K562 (cell line): Measurements from ENCODE around the gene FGF14. TPM values are rescaled to one million over a fixed set of nuclear protein-coding genes. Genes with fewer than 3 reads are reported as not detected.

Experiments
- ATAC-seq: fragments of 200-7000 bp; cut with Tn5 transposase; 3 replicates; pipeline ENCODE4 v1.9.1; 2020; ENCODE audit warnings: moderate library complexity
- BruUV-seq: library from RNA; stranded (reverse); fragments of 400-500 nt; replicated peaks from 2 replicates; lab custom pipeline; 2021; lab: Mats Ljungman, UMichigan
- CTCF ChIA-PET: fragments of 300-600 bp; formaldehyde crosslinking; extraction: SDS; loops from one replicate; lab custom pipeline; 2021; ENCODE audit warnings: low intra/inter-chr PET ratio; lab: Yijun Ruan, JAX
- POLR2A ChIA-PET: fragments of 300-600, 350-650 bp; sonication (Branson Sonifier 250); formaldehyde crosslinking; extraction: SDS; loops from one replicate; lab custom pipeline; 2021; ENCODE audit warnings: antibody characterized with exemption, inconsistent platforms; lab: Yijun Ruan, JAX
- DNase-seq, 4 experiments: peaks; one replicate each; pipeline versions ENCODE4 v3.0.0 to v3.0.0-alpha.2; 2011 to 2018; ENCODE audit warnings: low spot score in 3 of 4, mixed read lengths in 3 of 4; ENCODE audit errors: extremely low read depth in 1 of 4
- FAIRE-seq: peaks from 2 replicates; lab custom pipeline; 2011; peaks lifted over from hg19 to GRCh38; lab: Jason Lieb, UNC
- H2AFZ ChIP-seq: 2 replicates; pipeline ENCODE4 v1.6.0; 2011; ENCODE audit warnings: low read depth, low read length, control low read depth, inconsistent platforms
- H3K27ac ChIP-seq: fragments of 200-600 bp; 3 replicates; pipeline ENCODE4 v1.8.0; 2011; ENCODE audit warnings: low read depth, mild to moderate bottlenecking, control low read depth, inconsistent platforms, low read length, moderate library complexity, mixed read lengths; ENCODE audit errors: extremely low read depth
- H3K27me3 ChIP-seq, 2 experiments: fragments of 300-600 bp in 1 of 2; 2 replicates in 1 of 2; 3 replicates in 1 of 2; pipeline versions ENCODE4 v1.6.0 to v1.8.0; 2011; ENCODE audit warnings: inconsistent platforms in 2 of 2, low read length in 2 of 2, mild to moderate bottlenecking in 1 of 2, mixed read lengths in 1 of 2, moderate library complexity in 1 of 2; ENCODE audit not compliant: control insufficient read depth in 2 of 2, insufficient read depth in 2 of 2
- H3K36me3 ChIP-seq: fragments of 300-600 bp; 3 replicates; pipeline ENCODE4 v1.8.0; 2011; ENCODE audit warnings: mild to moderate bottlenecking, low read length, inconsistent platforms; ENCODE audit not compliant: control insufficient read depth, insufficient read depth
- H3K4me1 ChIP-seq, 2 experiments: fragments of 200-600 bp in 1 of 2; replicated peaks in 1 of 2; 2 replicates in 1 of 2; 3 replicates in 1 of 2; pipeline versions ENCODE4 v1.5.1 to v1.8.0; 2011; ENCODE audit warnings: inconsistent platforms in 2 of 2, low read length in 2 of 2, mild to moderate bottlenecking in 1 of 2, mixed read lengths in 1 of 2, moderate library complexity in 1 of 2; ENCODE audit not compliant: control insufficient read depth in 2 of 2, insufficient read depth in 2 of 2
- H3K4me2 ChIP-seq: 2 replicates; pipeline ENCODE4 v1.6.1; 2011; ENCODE audit warnings: low read length, control low read depth, inconsistent platforms, mixed read lengths; ENCODE audit not compliant: insufficient read depth
- H3K4me3 ChIP-seq: fragments of 200-600 bp; sonication (generic), shearing (Covaris generic); 2 replicates; pipeline ENCODE4 v1.5.1; 2016; ENCODE audit warnings: control low read depth, inconsistent platforms
- H3K79me2 ChIP-seq: fragments of 200-600 bp; 3 replicates; pipeline ENCODE4 v1.8.0; 2011; ENCODE audit warnings: low read length, inconsistent platforms; ENCODE audit not compliant: control insufficient read depth, insufficient read depth
- H3K9ac ChIP-seq, 2 experiments: 2 replicates each; pipeline versions ENCODE4 v1.6.0 to v1.6.1; 2011; ENCODE audit warnings: low read depth in 2 of 2, low read length in 2 of 2, control low read depth in 1 of 2, inconsistent platforms in 1 of 2, mild to moderate bottlenecking in 1 of 2, mixed read lengths in 1 of 2; ENCODE audit not compliant: insufficient read depth in 1 of 2
- H3K9me1 ChIP-seq: one replicate; pipeline ENCODE4 v1.6.0; 2011; ENCODE audit warnings: inconsistent platforms, mild to moderate bottlenecking, low read length, moderate library complexity; ENCODE audit not compliant: control insufficient read depth, insufficient read depth
- H3K9me3 ChIP-seq: replicated peaks from 2 replicates; pipeline ENCODE4 v1.5.1; 2011; ENCODE audit warnings: low read depth, low read length, inconsistent platforms; ENCODE audit not compliant: control insufficient read depth, insufficient read depth
- H4K20me1 ChIP-seq: replicated peaks from 2 replicates; pipeline ENCODE4 v1.6.1; 2011; ENCODE audit warnings: low read length, inconsistent platforms, mixed read lengths; ENCODE audit not compliant: control insufficient read depth, insufficient read depth
- MAZ ChIP-seq, 2 experiments: fragments of 450-650 bp in 1 of 2; sonication (generic) in 1 of 2; formaldehyde crosslinking; IDR thresholded peaks in 1 of 2; conservative IDR thresholded peaks in 1 of 2; 2 replicates each; pipeline versions ENCODE4 v1.4.0 to v1.5.0; 2020; ENCODE audit warnings: mild to moderate bottlenecking in 1 of 2, missing genetic modification reagents in 1 of 2
- RAD21 ChIP-seq, 2 experiments: fragments of 250-450 bp in 1 of 2; fragments of 450-650 bp in 1 of 2; sonication (Bioruptor Pico) in 1 of 2; formaldehyde crosslinking in 1 of 2; IDR thresholded peaks in 1 of 2; conservative IDR thresholded peaks in 1 of 2; 2 replicates each; pipeline versions ENCODE4 v1.4.0 to v1.8.0; 2020 to 2022; ENCODE audit warnings: mild to moderate bottlenecking in 2 of 2, moderate library complexity in 1 of 2
- RNF219 ChIP-seq: fragments of 250-450 bp; sonication (Bioruptor Pico); IDR thresholded peaks from 2 replicates; pipeline ENCODE4 v1.5.0; 2022; ENCODE audit warnings: mild to moderate bottlenecking
- SETDB1 ChIP-seq: IDR thresholded peaks from one replicate; pipeline ENCODE4 v1.6.1; 2012; ENCODE audit warnings: low read length, control low read depth, inconsistent platforms
- ZHX1 ChIP-seq: fragments of 150-350 bp; conservative IDR thresholded peaks from 2 replicates; pipeline ENCODE4 v1.6.1; 2014; ENCODE audit warnings: low read length
- whole genome bisulfite sequencing: fragments of 100-300 bp; shearing (Covaris generic); methylation state at CpG from one replicate; pipeline ENCODE4 v1.1.6; 2016; ENCODE audit warnings: low coverage, mixed read lengths; ENCODE audit not compliant: insufficient coverage; ENCODE audit errors: missing lambda C conversion rate; 5-methylcytosine and 5-hydroxymethylcytosine counted together
- in situ Hi-C: fragments of 300-500 bp; cut with MboI; formaldehyde crosslinking; loops from 4 replicates; pipeline ENCODE4 v1.15.0; 2018; ENCODE audit warnings: inconsistent platforms, mixed read lengths
- intact Hi-C: fragments of 100-400 bp; cut with micrococcal nuclease; formaldehyde crosslinking; loops from 2 replicates; pipeline ENCODE4 v1.14.2; 2022
- polyA plus RNA-seq, 8 experiments: library from polyadenylated mRNA; depleted of rRNA in 4 of 8; stranded (reverse) in 5 of 8; unstranded in 3 of 8; fragments of >200 nt; fragmentation: Nextera tagmentation in 2 of 8; fragmentation: Illumina TruSeq in 1 of 8; extraction: Ambion mirVana in 2 of 8; extraction: Trizol in 1 of 8; gene quantifications; 2 replicates each; pipeline versions ENCODE4 v1.2.1 to v1.2.3, GENCODE V29; 2011 to 2014; ENCODE audit warnings: inconsistent platforms in 1 of 8, missing spikeins in 1 of 8
- total RNA-seq, 7 experiments: library from RNA; depleted of rRNA in 6 of 7; stranded (reverse); fragments of >200 nt in 6 of 7; fragmentation: Illumina TruSeq in 2 of 7; extraction: Trizol in 2 of 7; gene quantifications; 2 replicates each; pipeline versions ENCODE4 v1.2.1 to v1.2.3, GENCODE V29; 2011 to 2021; ENCODE audit warnings: low replicate concordance in 1 of 7
- TF ChIP-seq, protein P1 (sequence below), 3 experiments: IDR thresholded peaks in 2 of 3; conservative IDR thresholded peaks in 1 of 3; 2 replicates each; pipeline ENCODE4 v1.5.1; 2011 to 2012; ENCODE audit warnings: low read length in 3 of 3, mild to moderate bottlenecking in 3 of 3, control low read depth in 2 of 3, improper control_type of control experiment in 1 of 3, inconsistent platforms in 1 of 3, low read depth in 1 of 3, mixed read lengths in 1 of 3, moderate library complexity in 1 of 3; ENCODE audit not compliant: insufficient read depth in 2 of 3

Gene FGF14
- total and polyA plus RNA-seq, 9 of the 15 experiments (the other 6 are each of a cell fraction or from before 2014, with no cell fraction given), result not detected

GRCh38 chr13:101942535-101943157, 459.2 kb downstream of the FGF14 start (continued):
- TF ChIP-seq RNF219 (CRISPR knock-in tag) (no peak), ZHX1 (no peak)

DNA sequence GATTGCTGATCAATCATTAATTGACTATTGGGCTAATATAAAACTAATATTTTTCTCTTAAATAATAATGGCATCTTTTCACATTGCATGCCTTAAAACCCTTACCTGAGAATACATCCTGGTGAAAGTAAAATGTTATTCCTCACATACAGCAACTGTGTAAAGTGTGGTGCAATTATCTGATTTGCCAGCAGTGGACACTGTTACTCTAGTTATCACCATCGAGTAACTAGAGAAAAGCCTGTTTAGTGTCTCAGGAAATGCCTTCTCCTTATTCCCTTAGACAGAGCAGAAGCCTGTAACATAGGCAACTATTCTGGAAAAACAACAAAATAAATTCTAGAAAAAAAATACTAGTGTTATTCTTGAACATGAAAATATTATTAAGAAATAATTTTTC, 459.8 kb downstream of the FGF14 start:
- BruUV-seq, result no TSS peak
- Histone ChIP-seq H3K9ac (no peak overlapping the region), H2AFZ (no peak overlapping the region), H4K20me1 (no peaks in the 10 kb centered on the region), H3K9me3 (no peaks in the 10 kb centered on the region), H3K27ac (no peak overlapping the region), H3K4me2 (no peak overlapping the region), H3K79me2 (no peaks in the 10 kb centered on the region), H3K36me3 (no peaks in the 10 kb centered on the region), H3K4me1 (no peaks in the 10 kb centered on the region), H3K4me3 (no peak overlapping the region), H3K27me3 (no peaks in the 10 kb centered on the region), H3K9me1 (no peaks in the 10 kb centered on the region)
- no peak for ATAC-seq
- no peak for DNase-seq
- CTCF ChIA-PET, result interaction anchor here (0.7 kb wide), 1 partner anchor 797 kb away, joined by 3 read pairs; no protein-coding TSS in a partner anchor
- TF ChIP-seq RAD21 (CRISPR knock-in tag; conservative IDR thresholded peaks at IDR 0.05 in 1 of 2, IDR thresholded peaks at IDR 0.05 in 1 of 2), result peak in 1 of 2 experiments; percentile 42; a peak in 3 of 4 replicates
- no peak for TF ChIP-seq SETDB1
- TF ChIP-seq, protein P1, sequence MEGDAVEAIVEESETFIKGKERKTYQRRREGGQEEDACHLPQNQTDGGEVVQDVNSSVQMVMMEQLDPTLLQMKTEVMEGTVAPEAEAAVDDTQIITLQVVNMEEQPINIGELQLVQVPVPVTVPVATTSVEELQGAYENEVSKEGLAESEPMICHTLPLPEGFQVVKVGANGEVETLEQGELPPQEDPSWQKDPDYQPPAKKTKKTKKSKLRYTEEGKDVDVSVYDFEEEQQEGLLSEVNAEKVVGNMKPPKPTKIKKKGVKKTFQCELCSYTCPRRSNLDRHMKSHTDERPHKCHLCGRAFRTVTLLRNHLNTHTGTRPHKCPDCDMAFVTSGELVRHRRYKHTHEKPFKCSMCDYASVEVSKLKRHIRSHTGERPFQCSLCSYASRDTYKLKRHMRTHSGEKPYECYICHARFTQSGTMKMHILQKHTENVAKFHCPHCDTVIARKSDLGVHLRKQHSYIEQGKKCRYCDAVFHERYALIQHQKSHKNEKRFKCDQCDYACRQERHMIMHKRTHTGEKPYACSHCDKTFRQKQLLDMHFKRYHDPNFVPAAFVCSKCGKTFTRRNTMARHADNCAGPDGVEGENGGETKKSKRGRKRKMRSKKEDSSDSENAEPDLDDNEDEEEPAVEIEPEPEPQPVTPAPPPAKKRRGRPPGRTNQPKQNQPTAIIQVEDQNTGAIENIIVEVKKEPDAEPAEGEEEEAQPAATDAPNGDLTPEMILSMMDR (IDR thresholded peaks at IDR 0.05 in 2 of 3, conservative IDR thresholded peaks at IDR 0.05 in 1 of 3; ENCODE audit: insufficient read depth in 2 of 3, low read depth in 1 of 3, low read length in 3 of 3), result peak in 1 of 3 experiments; percentile 12; a peak in 1 of 6 replicates
- TF ChIP-seq MAZ (CRISPR knock-in tag; conservative IDR thresholded peaks at IDR 0.05 in 1 of 2, IDR thresholded peaks at IDR 0.05 in 1 of 2), result no peak
- FAIRE-seq, result no peak
- in situ Hi-C loops (no loop called here), intact Hi-C loops (loop anchor here (10.0 kb wide), 1 partner anchor 623 kb away; no protein-coding TSS in a partner anchor)
- WGBS, result 0% methylated on average over 1 of the region's 1 CpG
- POLR2A ChIA-PET, result no interaction called here
